ENCODE measurements around the gene TMEM117. TPM values are rescaled to one million over a fixed set of nuclear protein-coding genes. Genes with fewer than 3 reads are reported as not detected.

TMEM117 gene
- total RNA-seq, 2 donors from 2014 or later, result 0.79 to 1.4 TPM

DNA sequence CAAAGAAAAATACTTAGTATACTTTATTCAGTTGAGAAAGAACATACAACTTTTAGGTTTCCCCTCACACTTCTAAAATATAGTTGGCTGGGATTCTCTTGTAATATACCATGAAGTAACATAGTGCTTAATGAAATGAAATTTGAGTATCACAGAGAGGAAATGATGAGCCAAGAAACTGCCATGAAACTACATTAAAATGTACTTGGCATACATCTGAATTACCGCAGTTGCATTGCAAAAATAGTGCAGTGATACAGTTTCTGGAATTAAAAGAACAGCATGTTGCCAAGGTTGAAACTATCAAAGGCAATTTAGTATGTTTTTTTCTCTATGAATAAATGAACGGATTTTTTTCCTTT is 389.2 kb downstream of the TMEM117 start:
- DNase-seq, result no peak
- no peaks in the 10 kb centered on the region for H3K36me3 ChIP-seq (ENCODE audit: control insufficient read depth, insufficient read depth, low read length)
- TF ChIP-seq, protein P1, sequence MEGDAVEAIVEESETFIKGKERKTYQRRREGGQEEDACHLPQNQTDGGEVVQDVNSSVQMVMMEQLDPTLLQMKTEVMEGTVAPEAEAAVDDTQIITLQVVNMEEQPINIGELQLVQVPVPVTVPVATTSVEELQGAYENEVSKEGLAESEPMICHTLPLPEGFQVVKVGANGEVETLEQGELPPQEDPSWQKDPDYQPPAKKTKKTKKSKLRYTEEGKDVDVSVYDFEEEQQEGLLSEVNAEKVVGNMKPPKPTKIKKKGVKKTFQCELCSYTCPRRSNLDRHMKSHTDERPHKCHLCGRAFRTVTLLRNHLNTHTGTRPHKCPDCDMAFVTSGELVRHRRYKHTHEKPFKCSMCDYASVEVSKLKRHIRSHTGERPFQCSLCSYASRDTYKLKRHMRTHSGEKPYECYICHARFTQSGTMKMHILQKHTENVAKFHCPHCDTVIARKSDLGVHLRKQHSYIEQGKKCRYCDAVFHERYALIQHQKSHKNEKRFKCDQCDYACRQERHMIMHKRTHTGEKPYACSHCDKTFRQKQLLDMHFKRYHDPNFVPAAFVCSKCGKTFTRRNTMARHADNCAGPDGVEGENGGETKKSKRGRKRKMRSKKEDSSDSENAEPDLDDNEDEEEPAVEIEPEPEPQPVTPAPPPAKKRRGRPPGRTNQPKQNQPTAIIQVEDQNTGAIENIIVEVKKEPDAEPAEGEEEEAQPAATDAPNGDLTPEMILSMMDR (conservative IDR thresholded peaks at IDR 0.05), result no peak
- Mint-ChIP-seq H3K36me3 (ENCODE audit: low read depth) (no peaks in the 10 kb centered on the region), H3K27ac (no peak overlapping the region), H3K4me1 (no peaks in the 10 kb centered on the region), H3K27me3 (ENCODE audit: insufficient read depth) (no peaks in the 10 kb centered on the region), H3K4me3 (no peak overlapping the region), H3K9me3 (no peaks in the 10 kb centered on the region)
- H3K27me3 ChIP-seq (ENCODE audit: control insufficient read depth, insufficient read depth, low read length, poor library complexity, severe bottlenecking), result no peaks in the 10 kb centered on the region
- no peak overlapping the region for H3K4me3 ChIP-seq (ENCODE audit: low read length)
- no peaks in the 10 kb centered on the region for H3K9me3 ChIP-seq (ENCODE audit: control insufficient read depth, low read length)
- no peak overlapping the region for H3K9ac ChIP-seq (ENCODE audit: extremely low read depth, low read length, poor library complexity, severe bottlenecking)
- no peak overlapping the region for H3K27ac ChIP-seq (ENCODE audit: low read depth, low read length)
- no peaks in the 10 kb centered on the region for H3K4me1 ChIP-seq (ENCODE audit: control insufficient read depth, insufficient read depth, low read length)
- 93% methylated on average over 1 of the region's 2 CpGs; no CpG with 5 or more reads in 1 of the 2 experiments for WGBS, 2 experiments (ENCODE audit: insufficient coverage in 1 of 2, insufficient read length in 1 of 2)

DNA sequence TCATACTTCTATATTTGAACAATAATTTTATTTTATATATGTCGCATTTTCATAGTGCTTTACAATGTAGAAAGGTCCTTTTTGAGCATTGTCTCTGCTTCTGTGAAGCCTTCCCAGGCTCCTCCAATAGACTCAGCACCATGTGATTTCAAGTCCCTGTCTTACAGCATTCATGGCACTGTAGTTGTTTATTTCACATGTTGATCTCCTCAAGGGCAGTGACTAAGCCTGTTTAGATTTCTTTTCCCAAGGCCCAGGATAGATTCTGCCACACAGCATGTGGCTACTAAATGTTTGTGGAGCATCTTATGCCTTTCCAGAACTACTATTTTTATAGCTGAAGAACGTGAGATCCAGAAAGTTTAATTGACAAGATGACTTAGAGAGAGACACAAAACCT is 391.7 kb downstream of the TMEM117 start:
- Mint-ChIP-seq H3K27ac (no peak overlapping the region), H3K4me3 (no peak overlapping the region), H3K9me3 (no peaks in the 10 kb centered on the region), H3K4me1 (no peaks in the 10 kb centered on the region), H3K27me3 (ENCODE audit: insufficient read depth) (no peaks in the 10 kb centered on the region), H3K36me3 (ENCODE audit: low read depth) (no peaks in the 10 kb centered on the region)
- no peaks in the 10 kb centered on the region for H3K36me3 ChIP-seq (ENCODE audit: control insufficient read depth, insufficient read depth, low read length)
- TF ChIP-seq, protein P1 (conservative IDR thresholded peaks at IDR 0.05), result no peak
- H3K9ac ChIP-seq (ENCODE audit: extremely low read depth, low read length, poor library complexity, severe bottlenecking), result no peak overlapping the region
- H3K9me3 ChIP-seq (ENCODE audit: control insufficient read depth, low read length), result no peaks in the 10 kb centered on the region
- no peaks in the 10 kb centered on the region for H3K4me1 ChIP-seq (ENCODE audit: control insufficient read depth, insufficient read depth, low read length)
- H3K4me3 ChIP-seq (ENCODE audit: low read length), result no peak overlapping the region
- H3K27ac ChIP-seq (ENCODE audit: low read depth, low read length), result no peak overlapping the region
- H3K27me3 ChIP-seq (ENCODE audit: control insufficient read depth, insufficient read depth, low read length, poor library complexity, severe bottlenecking), result no peaks in the 10 kb centered on the region
- WGBS, 2 experiments (ENCODE audit: insufficient coverage in 1 of 2, insufficient read length in 1 of 2), result 86% methylated on average over 2 of the region's 2 CpGs; no CpG with 5 or more reads in 1 of the 2 experiments
- no peak for DNase-seq

DNA sequence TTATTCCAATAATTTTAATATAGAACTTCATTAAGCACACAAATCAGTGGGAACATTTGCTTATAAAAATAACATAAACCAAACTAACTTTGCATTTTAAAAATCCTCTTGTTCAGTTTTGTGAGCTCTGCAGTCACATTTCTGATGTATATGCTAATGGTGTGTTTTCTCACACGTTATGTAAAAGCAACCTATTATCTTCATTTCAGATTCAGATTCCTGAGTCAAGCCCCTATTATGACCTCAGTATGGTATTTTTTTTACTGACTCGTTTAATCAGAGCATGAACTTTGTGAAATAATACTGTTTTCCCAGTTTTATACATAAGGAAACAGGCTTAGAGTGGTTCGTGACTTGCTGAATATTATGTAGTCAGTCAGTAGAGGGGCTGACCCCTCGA is 394.0 kb downstream of the TMEM117 start:
- Mint-ChIP-seq H3K27me3 (ENCODE audit: insufficient read depth) (no peaks in the 10 kb centered on the region), H3K4me3 (no peak overlapping the region), H3K36me3 (ENCODE audit: low read depth) (no peaks in the 10 kb centered on the region), H3K9me3 (no peaks in the 10 kb centered on the region), H3K27ac (no peak overlapping the region), H3K4me1 (no peaks in the 10 kb centered on the region)
- no peaks in the 10 kb centered on the region for H3K36me3 ChIP-seq (ENCODE audit: control insufficient read depth, insufficient read depth, low read length)
- no peak overlapping the region for H3K4me3 ChIP-seq (ENCODE audit: low read length)
- TF ChIP-seq, protein P1 (conservative IDR thresholded peaks at IDR 0.05), result no peak
- DNase-seq, result no peak
- H3K4me1 ChIP-seq (ENCODE audit: control insufficient read depth, insufficient read depth, low read length), result no peaks in the 10 kb centered on the region
- H3K27me3 ChIP-seq (ENCODE audit: control insufficient read depth, insufficient read depth, low read length, poor library complexity, severe bottlenecking), result no peaks in the 10 kb centered on the region
- H3K9ac ChIP-seq (ENCODE audit: extremely low read depth, low read length, poor library complexity, severe bottlenecking), result no peak overlapping the region
- H3K9me3 ChIP-seq (ENCODE audit: control insufficient read depth, low read length), result no peaks in the 10 kb centered on the region
- 83 to 90% methylated on average over 2 to 4 of the region's 4 CpGs for WGBS, 2 experiments (ENCODE audit: insufficient coverage in 1 of 2, insufficient read length in 1 of 2)
- H3K27ac ChIP-seq (ENCODE audit: low read depth, low read length), result no peak overlapping the region

All from endodermal cell (in vitro differentiated cells).